LNCaP clone FGC (cell line): Measurements from ENCODE around the gene MAP6D1.

Source experiments
- DNase-seq: peaks from one replicate; pipeline ENCODE4 v3.0.0-alpha.2; 2011; ENCODE audit warnings: low read depth
- H3K4me3 ChIP-seq: 2 replicates; pipeline ENCODE4 v1.5.1; 2011; ENCODE audit warnings: mild to moderate bottlenecking, low read depth, low read length, control low read depth
- CTCF ChIP-seq: IDR thresholded peaks from 2 replicates; pipeline ENCODE4 v1.5.1; 2012; ENCODE audit warnings: mild to moderate bottlenecking; ENCODE audit not compliant: control insufficient read depth, insufficient read depth; ENCODE audit errors: extremely low read depth

MAP6D1 gene

GRCh38 chr3:183766745-183767606 lies 58.4 kb downstream of the MAP6D1 start:
- H3K4me3 ChIP-seq = no peak overlapping the region
- peak; percentile 52 for DNase-seq
- peak; percentile 79 for TF ChIP-seq CTCF

DNA sequence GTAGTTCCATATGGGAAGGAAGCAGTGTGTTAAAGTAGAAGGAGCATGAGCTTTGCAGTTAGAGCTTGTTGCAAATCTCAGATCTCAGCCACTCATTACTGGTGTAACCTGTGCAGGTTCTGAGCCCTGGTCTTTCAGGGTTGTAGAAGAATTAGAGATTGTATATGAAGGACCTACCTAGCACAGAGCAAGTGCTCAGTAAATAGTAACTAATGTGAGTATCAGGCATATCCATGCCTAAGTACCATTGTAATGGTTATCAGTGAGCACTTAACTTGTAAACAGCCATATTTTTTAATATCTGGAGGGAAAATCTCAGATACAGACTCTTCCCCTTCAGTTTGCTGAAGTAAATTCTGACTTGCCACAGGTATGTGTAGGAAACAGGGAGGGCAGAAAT lies 59.3 kb downstream of the MAP6D1 start:
- no peak overlapping the region for H3K4me3 ChIP-seq
- no peak for TF ChIP-seq CTCF
- no peak for DNase-seq
